ENCODE results near the gene RAB3GAP2.

The RAB3GAP2 gene

DNA sequence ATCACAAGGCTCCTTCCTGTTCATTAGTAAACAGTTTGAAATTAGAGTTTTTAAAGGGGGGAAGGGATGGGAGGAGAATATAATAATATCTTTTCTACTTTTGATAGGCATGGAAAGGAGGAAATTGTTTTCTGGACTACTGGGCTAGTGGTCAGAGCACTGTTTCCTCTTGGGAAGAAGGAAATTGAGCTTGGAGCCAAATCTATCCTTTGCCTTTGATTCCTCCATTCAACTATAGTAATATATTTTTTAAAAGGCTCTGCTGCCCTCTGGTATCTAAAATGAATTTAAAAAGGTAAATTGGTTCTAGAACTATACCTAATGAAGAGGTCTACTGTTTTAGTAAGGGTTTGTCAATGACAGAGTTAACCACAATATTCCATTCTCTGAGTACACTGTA lies 172.4 kb downstream of the RAB3GAP2 start:
- FAIRE-seq: no peak
- DNase-seq (ENCODE audit: extremely low spot score, insufficient read length, low read depth): no peak

Data from GM18507 (cell line).